SK-N-MC (cell line): ENCODE measurements around the gene SCAPER.

Experiments used
- EZH2 ChIP-seq: fragments of 200-600 bp; sonication (generic); IDR thresholded peaks from one replicate; pipeline ENCODE4 v1.6.1; 2017; ENCODE audit warnings: antibody characterized with exemption
- FOXP2 ChIP-seq: optimal IDR thresholded peaks from 2 replicates; pipeline ENCODE3; 2011; ENCODE audit warnings: mild to moderate bottlenecking, moderate library complexity; ENCODE audit not compliant: insufficient read depth; ENCODE audit errors: extremely low read length, control extremely low read depth
- POLR2AphosphoS5 ChIP-seq: IDR thresholded peaks from 2 replicates; pipeline ENCODE4 v1.6.1; 2012; ENCODE audit warnings: mild to moderate bottlenecking, low read depth, low read length, borderline replicate concordance

GRCh38 chr15:76339305-76340197 lies 565.6 kb downstream of the SCAPER start:
- no peak for TF ChIP-seq POLR2AphosphoS5
- no peak for TF ChIP-seq EZH2
- TF ChIP-seq FOXP2, result no peak
